ENCODE measurements around the gene BLNK.
A peak's percentile ranks its signal among the peaks of the same experiment; 100 is the strongest.

BLNK gene

DNA sequence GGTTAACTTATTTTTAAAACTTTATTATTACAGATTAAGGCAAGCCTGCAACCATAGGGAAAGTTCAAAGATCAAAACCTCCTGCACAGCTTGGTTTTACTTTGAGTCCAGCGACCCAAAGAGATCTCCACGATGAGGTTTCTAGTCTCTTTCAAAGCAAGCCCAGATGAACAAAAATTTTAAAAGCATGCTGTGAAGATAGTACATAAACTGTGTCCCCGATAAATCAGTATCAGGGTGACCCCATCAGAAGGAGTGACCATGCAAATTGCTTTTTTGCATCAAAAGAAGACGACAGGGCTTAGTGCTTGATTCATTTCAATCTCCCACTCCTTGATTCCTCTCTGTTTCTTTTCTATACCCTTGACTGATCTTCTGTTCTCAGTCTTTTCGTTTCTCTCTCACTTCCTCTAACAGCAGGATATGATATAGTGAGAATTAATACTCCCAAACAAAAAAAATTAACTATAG lies 16.8 kb upstream of the BLNK start:
- ATAC-seq (ENCODE audit: insufficient read depth, low read depth) (peak; percentile 51; the same call in 2 of the 3 replicates), DNase-seq (no peak)
- H3K27ac ChIP-seq (ENCODE audit: low read length), result peak overlapping the region; percentile 64
- TF ChIP-seq CTCF (IDR thresholded peaks at IDR 0.05; ENCODE audit: borderline replicate concordance, extremely low read depth, low read length, poor library complexity, severe bottlenecking), result no peak
- TF ChIP-seq EZH2 (IDR thresholded peaks at IDR 0.05; ENCODE audit: borderline replicate concordance, low read depth, low read length, severe bottlenecking), result no peak
- H3K4me1 ChIP-seq (ENCODE audit: insufficient read depth, low read length), result peaks cover 25% of the 10 kb centered on the region
- peak overlapping the region; percentile 15 for H3K4me2 ChIP-seq (ENCODE audit: insufficient read depth, low read length)
- no peaks in the 10 kb centered on the region for H3K27me3 ChIP-seq (ENCODE audit: insufficient read depth, low read length, poor library complexity)
- no peaks in the 10 kb centered on the region for H3K79me2 ChIP-seq (ENCODE audit: insufficient read depth, low read length)
- H3K9ac ChIP-seq (ENCODE audit: low read depth, low read length), result 0 out of 2 replicates have a peak overlapping the region, but pooled peaks have one; percentile 14
- no peaks in the 10 kb centered on the region for H3K9me3 ChIP-seq (ENCODE audit: insufficient read depth, low read length, severe bottlenecking)
- H3K4me3 ChIP-seq (ENCODE audit: low read depth in 1 of 2, low read length in 2 of 2), result no peak overlapping the region
- H2AFZ ChIP-seq (ENCODE audit: low read depth, low read length), result peak overlapping the region; percentile 62
- no peaks in the 10 kb centered on the region for H3K36me3 ChIP-seq (ENCODE audit: insufficient read depth, low read length)
- no peaks in the 10 kb centered on the region for H4K20me1 ChIP-seq (ENCODE audit: insufficient read depth, low read length)

GRCh38 chr10:96287392-96288105 lies 16.2 kb upstream of the BLNK start:
- no peaks in the 10 kb centered on the region for H3K79me2 ChIP-seq (ENCODE audit: insufficient read depth, low read length)
- no peaks in the 10 kb centered on the region for H3K9me3 ChIP-seq (ENCODE audit: insufficient read depth, low read length, severe bottlenecking)
- H3K36me3 ChIP-seq (ENCODE audit: insufficient read depth, low read length), result no peaks in the 10 kb centered on the region
- ATAC-seq (ENCODE audit: insufficient read depth, low read depth) (peak; percentile 76), DNase-seq (no peak)
- peaks cover 18% of the 10 kb centered on the region for H3K4me1 ChIP-seq (ENCODE audit: insufficient read depth, low read length)
- no peak overlapping the region for H3K4me3 ChIP-seq (ENCODE audit: low read depth in 1 of 2, low read length in 2 of 2)
- H3K27me3 ChIP-seq (ENCODE audit: insufficient read depth, low read length, poor library complexity), result no peaks in the 10 kb centered on the region
- peak overlapping the region; percentile 14; the same call in 1 of the 2 replicates for H3K9ac ChIP-seq (ENCODE audit: low read depth, low read length)
- no peaks in the 10 kb centered on the region for H4K20me1 ChIP-seq (ENCODE audit: insufficient read depth, low read length)
- TF ChIP-seq CTCF (IDR thresholded peaks at IDR 0.05; ENCODE audit: borderline replicate concordance, extremely low read depth, low read length, poor library complexity, severe bottlenecking), result no peak
- TF ChIP-seq EZH2 (IDR thresholded peaks at IDR 0.05; ENCODE audit: borderline replicate concordance, low read depth, low read length, severe bottlenecking), result no peak
- H3K4me2 ChIP-seq (ENCODE audit: insufficient read depth, low read length), result peak overlapping the region; percentile 15
- H2AFZ ChIP-seq (ENCODE audit: low read depth, low read length), result peak overlapping the region; percentile 18; the same call in 1 of the 2 replicates
- H3K27ac ChIP-seq (ENCODE audit: low read length), result peak overlapping the region; percentile 67

- no peak overlapping the region for H3K9ac ChIP-seq (ENCODE audit: low read depth, low read length)
- ATAC-seq (ENCODE audit: insufficient read depth, low read depth), result no peak
Observed at GRCh38 chr10:96285331-96285752, 14.0 kb upstream of the BLNK start.

More at GRCh38 chr10:96285331-96285752, 14.0 kb upstream of the BLNK start:
- H3K9me3 ChIP-seq (ENCODE audit: insufficient read depth, low read length, severe bottlenecking), result no peaks in the 10 kb centered on the region
- H3K27me3 ChIP-seq (ENCODE audit: insufficient read depth, low read length, poor library complexity), result no peaks in the 10 kb centered on the region
- no peaks in the 10 kb centered on the region for H3K36me3 ChIP-seq (ENCODE audit: insufficient read depth, low read length)
- H4K20me1 ChIP-seq (ENCODE audit: insufficient read depth, low read length), result no peaks in the 10 kb centered on the region
- H3K4me2 ChIP-seq (ENCODE audit: insufficient read depth, low read length), result no peak overlapping the region
- H3K4me3 ChIP-seq (ENCODE audit: low read depth in 1 of 2, low read length in 2 of 2), result no peak overlapping the region
- peaks cover 18% of the 10 kb centered on the region for H3K4me1 ChIP-seq (ENCODE audit: insufficient read depth, low read length)
- no peak overlapping the region for H3K27ac ChIP-seq (ENCODE audit: low read length)
- no peak for DNase-seq
- H3K79me2 ChIP-seq (ENCODE audit: insufficient read depth, low read length), result no peaks in the 10 kb centered on the region
- no peak overlapping the region for H2AFZ ChIP-seq (ENCODE audit: low read depth, low read length)
- no peak for TF ChIP-seq CTCF (IDR thresholded peaks at IDR 0.05; ENCODE audit: borderline replicate concordance, extremely low read depth, low read length, poor library complexity, severe bottlenecking)
- TF ChIP-seq EZH2 (IDR thresholded peaks at IDR 0.05; ENCODE audit: borderline replicate concordance, low read depth, low read length, severe bottlenecking), result no peak

Data from DND-41 (cell line).